Activated CD8-positive, alpha-beta T cell treated with anti-CD3 and anti-CD28 coated beads, Interleukin-2, amount 10 ng/mL, durations not matched to agents 7 days and 5 days (primary cell): ENCODE results near the gene TALDO1. TPM values are rescaled to one million over a fixed set of nuclear protein-coding genes. Genes with fewer than 3 reads are reported as not detected.

Source experiments
- ATAC-seq: fragments of 150-1000 bp; cut with Tn5 transposase; one replicate; pipeline ENCODE4 v1.10.0; 2021; ENCODE audit warnings: moderate library complexity
- CTCF ChIA-PET: fragments of 350-600 bp; sonication (Branson Sonifier 250); formaldehyde crosslinking; loops from one replicate; lab custom pipeline; 2021; ENCODE audit warnings: antibody characterized with exemption; lab: Charles Lee
- POLR2A ChIA-PET: fragments of 350-600 bp; sonication (Branson Sonifier 250); formaldehyde crosslinking; loops from one replicate; lab custom pipeline; 2021; ENCODE audit warnings: antibody characterized with exemption; lab: Charles Lee
- DNase-seq: peaks from one replicate; pipeline ENCODE4 v3.0.0-alpha.2; 2020
- H3K27ac Mint-ChIP-seq: one replicate; pipeline ENCODE4 v1.8.0; 2021; ENCODE audit warnings: mild to moderate bottlenecking, mixed read lengths
- H3K27me3 Mint-ChIP-seq: one replicate; pipeline ENCODE4 v1.8.0; 2021; ENCODE audit warnings: low read depth, mixed read lengths
- H3K36me3 Mint-ChIP-seq: one replicate; pipeline ENCODE4 v1.8.0; 2021; ENCODE audit warnings: low read depth, mixed read lengths
- H3K4me1 Mint-ChIP-seq: one replicate; pipeline ENCODE4 v1.8.0; 2021; ENCODE audit warnings: low read depth, mixed read lengths
- H3K4me3 Mint-ChIP-seq: one replicate; pipeline ENCODE4 v1.8.0; 2021; ENCODE audit warnings: mild to moderate bottlenecking, mixed read lengths
- H3K9me3 Mint-ChIP-seq: one replicate; pipeline ENCODE4 v1.8.0; 2022; ENCODE audit warnings: mixed read lengths; ENCODE audit not compliant: insufficient read depth
- total RNA-seq, 2 experiments: library from RNA; stranded (reverse); gene quantifications; one replicate each; pipeline ENCODE4 v1.2.3, GENCODE V29; 2021

Gene TALDO1
- total RNA-seq = 100 to 1,000 TPM; 278 to 289 TPM

DNA sequence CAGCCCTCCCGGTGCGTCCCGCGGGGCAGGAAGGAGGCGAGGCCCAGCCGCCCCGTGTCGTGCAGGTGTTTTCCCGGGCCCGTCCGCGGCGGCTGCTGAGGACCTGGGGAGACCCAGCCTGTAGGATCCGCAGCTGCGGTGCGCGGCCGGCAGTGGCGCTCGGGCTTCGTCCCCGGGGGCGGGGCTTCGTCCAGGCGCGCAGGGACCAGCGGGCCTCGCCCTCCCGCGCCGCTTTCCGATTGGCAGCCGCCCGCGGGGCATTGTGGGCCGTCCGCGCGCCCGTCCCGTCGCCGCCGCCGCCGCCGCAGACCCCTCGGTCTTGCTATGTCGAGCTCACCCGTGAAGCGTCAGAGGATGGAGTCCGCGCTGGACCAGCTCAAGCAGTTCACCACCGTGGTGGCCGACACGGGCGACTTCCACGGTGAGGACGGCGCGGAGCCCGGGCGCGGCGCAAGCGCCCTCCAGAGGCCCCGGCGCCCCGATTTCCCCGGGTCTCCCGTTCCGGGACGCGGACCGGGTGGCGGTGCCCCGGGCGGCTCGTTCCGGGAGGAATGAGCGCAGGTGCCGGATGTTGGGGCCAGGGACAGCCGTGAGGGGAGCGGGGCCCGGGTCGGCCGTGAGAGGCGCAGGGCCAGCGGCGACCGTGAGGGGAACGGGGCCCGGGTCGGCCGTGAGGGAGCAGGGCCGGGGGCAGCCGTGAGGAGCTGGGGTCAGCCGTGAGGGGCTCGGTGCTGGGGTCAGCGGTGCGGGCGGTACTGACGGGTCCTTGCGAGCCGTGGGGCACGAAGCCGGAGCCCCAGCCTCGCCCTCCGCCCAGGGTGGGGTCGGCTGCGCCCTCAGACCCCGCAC lies at the start of gene TALDO1:
Gene TALDO1, plus strand, starts transcription at position 307 of the 849 bp plus-strand sequence. Its CDS starts 18 bp downstream, at position 325.
- Mint-ChIP-seq H3K9me3 (no peaks in the 10 kb centered on the region), H3K4me1 (peaks cover 23% of the 10 kb centered on the region), H3K36me3 (peaks cover 12% of the 10 kb centered on the region), H3K4me3 (peak within 1 kb of the TSS; percentile 83), H3K27ac (peak within 1 kb of the TSS; percentile 81), H3K27me3 (no peaks in the 10 kb centered on the region)
- DNase-seq = peak; percentile 86
- ChIA-PET CTCF (interaction anchor here (0.8 to 2.3 kb wide), 12 partner anchors 12 to 211 kb away, joined by 3 to 12 read pairs (median 4); partner anchors contain the start of gene HRAS), POLR2A (interaction anchor here (0.7 to 1.6 kb wide), 8 partner anchors 10 to 1129 kb away, joined by 3 to 7 read pairs (median 4); no protein-coding TSS in a partner anchor)
- peak; percentile 92 for ATAC-seq

DNA sequence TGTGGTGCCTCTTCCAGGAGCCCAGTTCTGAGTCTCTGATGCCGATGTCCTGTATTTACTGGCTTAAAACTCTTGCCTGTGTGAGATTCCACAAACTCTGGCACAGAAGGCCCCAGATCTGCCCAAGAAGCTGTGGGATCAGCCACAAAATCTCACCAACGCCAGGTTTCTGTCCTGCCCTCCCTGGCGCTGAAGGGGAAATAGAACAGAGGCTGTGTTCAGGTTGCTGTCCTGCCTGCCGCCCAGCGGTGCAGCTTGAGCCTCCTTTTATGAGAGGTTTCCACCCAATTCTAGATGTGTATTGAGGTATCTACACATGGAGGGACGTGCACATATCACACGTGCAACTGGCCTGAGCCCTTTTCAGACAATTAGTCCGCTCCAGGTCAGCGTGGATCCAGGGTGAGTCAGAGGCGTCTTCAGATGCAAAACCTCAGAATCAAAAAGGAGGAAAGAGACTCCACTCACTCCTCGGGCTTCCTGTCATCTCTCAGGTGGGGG lies 49.4 kb upstream of the TALDO1 start:
- Mint-ChIP-seq H3K4me3 (peak overlapping the region; percentile 24), H3K27me3 (no peaks in the 10 kb centered on the region), H3K9me3 (no peaks in the 10 kb centered on the region), H3K27ac (peak overlapping the region; percentile 58), H3K4me1 (peaks cover 37% of the 10 kb centered on the region), H3K36me3 (peaks cover 15% of the 10 kb centered on the region)
- DNase-seq (no peak), ATAC-seq (no peak)
- POLR2A ChIA-PET = interaction anchor here (1.0 to 3.4 kb wide), 2 partner anchors 24 to 28 kb away, joined by 3 to 24 read pairs; no protein-coding TSS in a partner anchor
- CTCF ChIA-PET = interaction anchor here (0.9 to 5.3 kb wide), 4 partner anchors 9 to 110 kb away, joined by 3 to 51 read pairs (median 3); partner anchors contain the start of gene TALDO1

DNA sequence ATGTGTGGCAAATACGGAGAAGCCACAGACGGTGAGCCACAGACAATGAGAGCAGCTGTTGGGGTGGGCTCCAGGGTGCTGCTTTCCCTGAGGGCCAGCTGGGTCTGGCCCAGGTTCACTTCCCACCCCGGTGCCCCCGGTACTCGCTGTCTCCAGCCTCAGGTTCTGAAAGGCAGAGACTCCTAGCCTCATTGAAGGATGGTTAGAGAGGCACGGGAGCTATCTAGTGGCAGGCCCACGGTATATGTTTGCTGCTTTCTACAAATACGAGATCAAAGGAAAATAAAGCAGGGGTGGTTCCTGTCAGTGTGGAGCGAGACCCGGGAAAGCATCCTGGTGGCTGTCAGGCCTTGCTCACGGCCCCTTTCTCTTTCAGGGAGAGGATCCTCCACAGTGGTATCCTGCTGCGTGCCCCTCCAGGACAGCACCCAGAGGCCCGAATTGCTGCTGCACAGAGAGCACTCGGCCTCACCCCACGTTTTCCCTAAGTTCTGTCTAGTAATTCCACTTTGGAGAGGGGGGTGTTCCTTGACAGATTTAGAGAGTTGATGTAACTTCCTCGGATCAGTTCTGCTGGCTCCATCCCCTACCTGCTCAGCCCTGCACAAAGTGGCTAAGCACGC lies 48.7 kb upstream of the TALDO1 start:
- H3K27me3 Mint-ChIP-seq = no peaks in the 10 kb centered on the region
- H3K4me1 Mint-ChIP-seq = peaks cover 30% of the 10 kb centered on the region
- H3K36me3 Mint-ChIP-seq = peaks cover 10% of the 10 kb centered on the region
- H3K4me3 Mint-ChIP-seq = no peak overlapping the region
- CTCF ChIA-PET = interaction anchor here (0.9 to 5.3 kb wide), 3 partner anchors 8 to 180 kb away, joined by 3 to 51 read pairs (median 3); no protein-coding TSS in a partner anchor
- no peak overlapping the region for H3K27ac Mint-ChIP-seq
- no peaks in the 10 kb centered on the region for H3K9me3 Mint-ChIP-seq
- DNase-seq (no peak), ATAC-seq (no peak)
- POLR2A ChIA-PET = interaction anchor here (1.2 kb wide), 1 partner anchor 57 kb away, joined by 3 read pairs; no protein-coding TSS in a partner anchor

DNA sequence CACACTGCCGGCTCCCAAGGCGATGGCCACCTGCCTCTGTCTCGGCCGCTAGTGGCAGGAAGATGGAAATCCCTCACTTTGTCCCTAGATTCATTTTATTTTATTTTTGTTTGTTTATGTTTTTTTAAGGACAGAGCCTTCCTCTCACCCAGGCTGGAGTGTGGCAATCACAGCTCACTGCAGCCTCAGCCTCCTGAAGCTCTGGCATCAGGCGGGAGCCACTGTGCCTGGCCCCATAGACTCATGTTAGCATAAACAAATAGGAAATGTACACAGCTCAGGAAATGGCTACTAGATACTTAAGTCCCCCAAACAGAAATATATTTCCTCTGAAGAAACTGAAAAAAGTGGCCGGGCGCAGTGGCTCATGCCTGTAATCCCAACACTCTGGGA lies 48.2 kb upstream of the TALDO1 start:
- no peak for ATAC-seq
- H3K4me1 Mint-ChIP-seq = peaks cover 26% of the 10 kb centered on the region
- no peaks in the 10 kb centered on the region for H3K27me3 Mint-ChIP-seq
- DNase-seq = no peak
- no peak overlapping the region for H3K27ac Mint-ChIP-seq
- H3K36me3 Mint-ChIP-seq = peaks cover 10% of the 10 kb centered on the region
- ChIA-PET POLR2A (interaction anchor here (1.2 kb wide), 1 partner anchor 58 kb away, joined by 3 read pairs; no protein-coding TSS in a partner anchor), CTCF (interaction anchor here (1.2 to 5.3 kb wide), 2 partner anchors 26 to 180 kb away, joined by 3 to 51 read pairs; no protein-coding TSS in a partner anchor)
- no peaks in the 10 kb centered on the region for H3K9me3 Mint-ChIP-seq
- no peak overlapping the region for H3K4me3 Mint-ChIP-seq

DNA sequence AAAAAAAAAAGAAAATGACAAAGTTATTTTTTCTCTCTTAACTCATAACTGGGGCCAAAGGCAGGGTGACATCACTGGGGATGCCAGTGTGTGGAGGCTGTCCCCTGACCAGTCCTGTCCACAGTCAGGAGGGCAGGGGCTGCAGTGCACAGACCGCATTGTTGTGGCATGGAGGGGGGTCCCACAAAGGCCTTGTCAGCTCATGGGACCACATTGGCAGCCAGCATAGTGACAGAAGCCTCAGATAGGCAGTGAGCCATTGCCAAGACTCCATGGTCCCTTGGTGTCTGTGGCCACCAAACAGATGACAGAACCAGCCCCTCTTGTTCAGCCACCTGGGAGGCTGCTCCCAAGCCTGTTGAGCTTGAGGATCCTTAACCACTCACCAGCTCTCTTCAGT lies 47.5 kb upstream of the TALDO1 start:
- Mint-ChIP-seq H3K9me3 (no peaks in the 10 kb centered on the region), H3K36me3 (peaks cover 10% of the 10 kb centered on the region), H3K27me3 (no peaks in the 10 kb centered on the region), H3K4me3 (no peak overlapping the region), H3K4me1 (peaks cover 24% of the 10 kb centered on the region), H3K27ac (no peak overlapping the region)
- ATAC-seq (no peak), DNase-seq (no peak)
- ChIA-PET POLR2A (interaction anchor here (1.2 kb wide), 1 partner anchor 59 kb away, joined by 3 read pairs; no protein-coding TSS in a partner anchor), CTCF (interaction anchor here (1.2 to 5.3 kb wide), 3 partner anchors 24 to 181 kb away, joined by 3 to 51 read pairs (median 4); no protein-coding TSS in a partner anchor)

DNA sequence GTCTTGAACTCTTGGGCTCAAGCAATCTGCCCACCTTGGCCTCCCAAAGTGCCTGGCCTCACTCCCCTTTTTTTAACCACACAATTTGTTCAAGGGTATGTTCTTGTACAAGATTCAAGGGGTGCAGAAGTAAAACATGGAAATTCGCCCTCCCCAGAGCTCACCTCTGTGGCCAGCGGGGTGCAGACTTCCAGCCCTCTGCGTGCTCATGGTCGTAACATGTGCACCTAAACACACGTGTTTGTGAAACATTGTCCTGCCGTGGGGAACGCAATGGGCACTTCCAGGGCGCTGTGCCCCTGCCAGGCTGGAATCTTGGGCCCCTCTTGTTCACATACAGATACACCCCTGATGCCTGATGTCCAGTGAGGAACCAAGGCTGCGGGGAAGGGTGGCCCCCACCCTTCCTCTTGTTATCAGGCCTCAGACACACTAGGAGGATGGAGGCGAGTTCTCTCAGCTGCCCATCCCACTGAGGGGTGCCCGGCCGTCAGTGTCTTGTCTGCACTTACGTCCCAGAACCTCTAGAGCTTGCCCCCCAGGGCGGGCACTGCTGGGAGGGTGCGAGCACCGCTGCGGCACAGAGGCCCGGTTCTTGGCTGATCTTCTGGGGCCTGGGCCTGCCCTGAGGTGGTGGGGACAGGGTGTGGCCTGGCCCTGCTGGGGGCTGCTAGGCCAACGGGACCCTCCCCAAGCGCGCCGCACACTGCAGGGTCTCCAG lies 45.4 kb upstream of the TALDO1 start:
- H3K27ac Mint-ChIP-seq = no peak overlapping the region

DNA sequence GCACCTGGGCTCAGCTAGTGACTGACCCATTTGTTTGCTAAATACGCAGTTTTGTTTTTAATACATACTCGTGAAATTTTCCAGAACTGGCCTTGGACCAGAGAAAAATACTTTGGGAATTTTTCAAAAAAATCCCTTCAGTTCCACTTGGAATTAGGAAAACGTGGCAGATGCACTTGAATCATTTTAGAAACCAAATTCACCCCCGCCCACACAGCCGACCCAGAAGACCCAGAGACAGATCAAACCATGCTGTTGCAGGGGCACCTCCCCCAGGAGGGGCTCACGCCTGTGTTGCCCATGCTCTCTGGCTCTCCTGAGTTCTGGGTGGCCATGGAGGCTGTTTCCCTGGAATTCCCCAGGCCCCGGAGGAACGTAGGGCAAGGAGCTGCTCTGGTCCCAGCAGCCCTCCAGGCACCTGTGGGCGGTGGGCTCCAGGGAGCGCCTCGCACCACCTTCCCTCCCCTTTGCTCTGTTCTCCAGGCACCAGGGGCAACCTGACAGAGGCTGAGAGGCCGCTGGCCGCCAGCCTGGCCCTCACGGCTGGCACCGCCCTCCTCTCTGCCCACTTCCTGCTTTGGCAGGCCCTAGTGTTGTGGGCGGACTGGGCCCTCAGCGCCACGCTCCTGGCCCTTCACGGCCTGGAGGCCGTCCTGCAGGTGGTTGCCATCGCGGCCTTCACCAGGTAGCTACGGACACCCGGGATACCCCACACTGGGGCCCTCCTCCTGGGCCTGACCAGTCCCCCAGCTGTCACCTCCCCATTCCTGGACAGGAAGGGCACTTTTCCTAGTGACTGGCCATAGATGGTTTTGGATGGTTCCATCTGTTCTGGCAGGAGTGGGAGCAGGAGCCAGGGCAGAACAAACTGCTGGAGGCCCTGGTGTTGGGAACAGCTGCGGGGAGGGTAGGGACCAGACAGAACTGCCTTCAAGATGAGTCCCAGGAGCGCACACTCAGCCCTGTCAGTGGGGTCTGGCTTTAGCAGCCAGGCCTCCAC lies 44.5 kb upstream of the TALDO1 start:
- Mint-ChIP-seq H3K27me3 (peaks cover 8% of the 10 kb centered on the region), H3K36me3 (peaks cover 10% of the 10 kb centered on the region), H3K4me3 (no peak overlapping the region), H3K4me1 (peaks cover 11% of the 10 kb centered on the region), H3K9me3 (no peaks in the 10 kb centered on the region), H3K27ac (no peak overlapping the region)
- ChIA-PET CTCF (no interaction called here), POLR2A (interaction anchor here (1.4 kb wide), 1 partner anchor 22 kb away, joined by 3 read pairs; no protein-coding TSS in a partner anchor)
- DNase-seq (no peak), ATAC-seq (no peak)

More for the DNA sequence above, 45.4 kb upstream of the TALDO1 start:
- no peak for DNase-seq
- Mint-ChIP-seq H3K9me3 (no peaks in the 10 kb centered on the region), H3K36me3 (peaks cover 10% of the 10 kb centered on the region), H3K4me1 (peaks cover 20% of the 10 kb centered on the region), H3K4me3 (no peak overlapping the region), H3K27me3 (peaks cover 2% of the 10 kb centered on the region)
- ChIA-PET CTCF (no interaction called here), POLR2A (interaction anchor here (1.4 kb wide), 1 partner anchor 23 kb away, joined by 3 read pairs; no protein-coding TSS in a partner anchor)
- no peak for ATAC-seq

DNA sequence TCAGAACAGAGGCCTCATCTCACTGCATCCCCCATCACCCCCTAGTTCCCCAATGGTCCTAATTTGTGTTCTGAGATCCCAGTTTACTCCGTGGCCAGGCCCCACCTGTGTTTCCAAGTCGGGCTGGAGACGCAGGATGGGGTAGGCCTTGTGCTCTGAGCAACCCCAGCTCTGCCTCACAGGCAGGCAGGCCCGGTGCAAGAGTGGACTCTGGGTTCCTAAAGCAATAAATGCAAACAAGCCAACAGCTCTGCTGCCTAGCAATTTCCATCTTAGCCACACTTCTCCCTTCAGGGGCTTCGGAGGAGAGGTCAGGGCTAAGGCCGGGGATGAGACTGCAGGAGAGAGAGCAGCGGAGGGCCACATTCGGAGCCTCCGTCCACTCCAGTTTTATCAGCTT lies 43.8 kb upstream of the TALDO1 start:
- Mint-ChIP-seq H3K4me1 (peaks cover 4% of the 10 kb centered on the region), H3K36me3 (peaks cover 10% of the 10 kb centered on the region)
- POLR2A ChIA-PET = interaction anchor here (1.4 kb wide), 1 partner anchor 21 kb away, joined by 3 read pairs; no protein-coding TSS in a partner anchor

DNA sequence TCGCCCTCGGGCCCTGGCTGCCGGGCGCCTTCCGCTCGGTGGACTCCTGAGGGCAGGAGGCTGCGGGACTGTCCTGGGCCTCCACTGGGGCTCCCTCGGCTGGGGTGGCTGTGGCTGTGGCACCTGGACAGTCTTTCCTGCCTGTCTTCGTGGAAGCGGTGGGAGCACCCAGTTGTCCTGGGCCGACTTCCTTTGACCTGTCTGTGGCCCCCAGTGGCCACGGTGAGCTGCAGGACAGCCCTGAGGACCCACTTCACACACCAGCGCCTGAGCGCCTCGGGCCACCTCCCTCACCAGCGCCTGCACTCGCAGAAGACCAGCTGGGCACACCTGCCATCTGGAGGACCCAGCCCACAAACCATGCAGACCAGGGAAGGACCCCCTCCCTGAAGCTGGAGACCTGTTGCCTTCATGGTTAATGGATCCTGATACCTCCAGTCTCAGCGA lies 43.0 kb upstream of the TALDO1 start:
- CTCF ChIA-PET = no interaction called here
- peaks cover 3% of the 10 kb centered on the region for H3K4me1 Mint-ChIP-seq
- peaks cover 8% of the 10 kb centered on the region for H3K27me3 Mint-ChIP-seq
- no peak for ATAC-seq
- H3K9me3 Mint-ChIP-seq = no peaks in the 10 kb centered on the region
- no peak overlapping the region for H3K27ac Mint-ChIP-seq
- no peak overlapping the region for H3K4me3 Mint-ChIP-seq
- POLR2A ChIA-PET = no interaction called here
- DNase-seq = no peak
- peaks cover 10% of the 10 kb centered on the region for H3K36me3 Mint-ChIP-seq

More for the DNA sequence above, 43.8 kb upstream of the TALDO1 start:
- CTCF ChIA-PET = no interaction called here
- DNase-seq (no peak), ATAC-seq (no peak)
- no peaks in the 10 kb centered on the region for H3K9me3 Mint-ChIP-seq
- H3K27ac Mint-ChIP-seq = no peak overlapping the region
- H3K27me3 Mint-ChIP-seq = peaks cover 8% of the 10 kb centered on the region
- no peak overlapping the region for H3K4me3 Mint-ChIP-seq
